Psoas muscle (tissue), 8 donors: ENCODE results near the gene SINHCAF. TPM values are rescaled to one million over a fixed set of nuclear protein-coding genes. Genes with fewer than 3 reads are reported as not detected.

Experiments
- ATAC-seq, 4 donors: fragments of 200-7000 bp; cut with Tn5 transposase; one replicate each; pipeline ENCODE4 v1.9.1; 2020; ENCODE audit warnings: moderate library complexity in 3 of 4, mild to moderate bottlenecking in 2 of 4
- DNase-seq, 2 donors: peaks; one replicate each; pipeline ENCODE4 v3.0.0-alpha.2; 2020
- H3K27ac ChIP-seq: fragments of 200-600 bp; one replicate; pipeline ENCODE4 v1.8.0; 2022
- H3K27me3 ChIP-seq, 3 donors: fragments of 200-600 bp in 1 of 3; one replicate each; pipeline versions ENCODE4 v1.6.1 to v1.8.0; 2013 to 2022; ENCODE audit warnings: low read length in 2 of 3, mild to moderate bottlenecking in 2 of 3, moderate library complexity in 1 of 3; ENCODE audit not compliant: insufficient read depth in 3 of 3
- H3K36me3 ChIP-seq, 2 donors: fragments of 200-600 bp in 1 of 2; one replicate each; pipeline versions ENCODE4 v1.6.1 to v1.8.0; 2013 to 2022; ENCODE audit warnings: low read depth in 1 of 2, mild to moderate bottlenecking in 1 of 2, moderate library complexity in 1 of 2; ENCODE audit not compliant: insufficient read depth in 1 of 2
- H3K4me1 ChIP-seq: fragments of 200-600 bp; one replicate; pipeline ENCODE4 v1.8.0; 2022
- H3K4me3 ChIP-seq: fragments of 200-600 bp; one replicate; pipeline ENCODE4 v1.8.0; 2022; ENCODE audit warnings: mild to moderate bottlenecking
- H3K9me3 ChIP-seq: fragments of 200-600 bp; one replicate; pipeline ENCODE4 v1.8.0; 2022
- CTCF ChIP-seq: fragments of 200-600 bp; IDR thresholded peaks from one replicate; pipeline ENCODE4 v1.8.0; 2022; ENCODE audit warnings: antibody characterized with exemption
- WGBS, 3 donors: extraction: QIAGEN DNeasy Blood & Tissue Kit; methylation state at CpG; one replicate each; pipeline versions ENCODE4 v1.1.6 to v1.1.7; 2013; 5-methylcytosine and 5-hydroxymethylcytosine counted together
- intact Hi-C, 2 donors: fragments of 100-400 bp; cut with DNase I; formaldehyde crosslinking; loops; one replicate each; pipeline versions ENCODE4 v1.11.0 to v1.14.2; 2022
- polyA plus RNA-seq, 3 donors: library from polyadenylated mRNA; stranded (reverse); fragments of 200-250 nt; gene quantifications; one replicate each; pipeline ENCODE4 v1.2.3, GENCODE V29; 2013
- total RNA-seq, 4 donors: library from RNA; stranded (reverse); fragmentation: NEBNext Ultra II Directional in 2 of 4; extraction: Animal tissue kit (Norgen Biotek cat#: 25700) in 2 of 4; gene quantifications; one replicate each; pipeline versions ENCODE4 v1.2.1 to v1.2.4, GENCODE V29; 2021 to 2023
- donor health status: healthy with polysubstance abuse.
- donor health status: DM: no; HTN: no; CAD: no; lungs with moderate emphysema.
- donor health status: Bipolar disorder and iron deficiency.
- donor health status: healthy.
- donor health status: DM: yes; HTN: yes; CAD: no.
- donor health status: DM: no; HTN: no; CAD: no.
- donor health status: DM: no; HTN: no; CAD: no.
- donor health status: DM: yes; HTN: yes; CAD: no.

Gene SINHCAF
- total and polyA plus RNA-seq, 7 donors, result 1.3 to 7.7 (median 2.9) TPM

DNA sequence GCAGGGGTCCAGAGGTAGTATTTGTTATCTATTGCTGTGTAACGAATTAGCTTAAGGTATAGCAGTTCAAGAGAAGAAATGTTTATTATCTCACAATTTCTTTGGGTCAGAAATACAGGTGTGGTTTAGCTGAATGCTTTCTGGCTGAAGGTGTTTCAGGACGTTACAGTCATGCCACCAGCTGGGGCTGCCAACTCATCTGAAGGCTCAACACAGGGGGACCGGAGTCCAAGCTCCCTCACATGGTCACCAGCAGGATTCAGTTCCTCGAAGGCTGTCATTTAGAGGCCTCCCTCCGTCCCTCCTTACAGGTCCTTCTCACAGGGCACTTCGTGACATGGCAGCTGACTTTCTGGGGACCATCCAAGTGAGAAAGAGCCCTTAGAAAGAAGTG, 37.5 kb upstream of the SINHCAF start:
- no peak for TF ChIP-seq CTCF
- 55 to 70% (median 57%) methylated on average over 6 of the region's 6 CpGs for WGBS, 3 donors
- Histone ChIP-seq H3K9me3 (no peaks in the 10 kb centered on the region), H3K27me3 (no peaks in the 10 kb centered on the region), H3K4me1 (no peaks in the 10 kb centered on the region), H3K4me3 (no peak overlapping the region), H3K27ac (no peak overlapping the region), H3K36me3 (no peaks in the 10 kb centered on the region)
- DNase-seq (no peak), ATAC-seq (no peak)
- intact Hi-C loops, result no loop called here

DNA sequence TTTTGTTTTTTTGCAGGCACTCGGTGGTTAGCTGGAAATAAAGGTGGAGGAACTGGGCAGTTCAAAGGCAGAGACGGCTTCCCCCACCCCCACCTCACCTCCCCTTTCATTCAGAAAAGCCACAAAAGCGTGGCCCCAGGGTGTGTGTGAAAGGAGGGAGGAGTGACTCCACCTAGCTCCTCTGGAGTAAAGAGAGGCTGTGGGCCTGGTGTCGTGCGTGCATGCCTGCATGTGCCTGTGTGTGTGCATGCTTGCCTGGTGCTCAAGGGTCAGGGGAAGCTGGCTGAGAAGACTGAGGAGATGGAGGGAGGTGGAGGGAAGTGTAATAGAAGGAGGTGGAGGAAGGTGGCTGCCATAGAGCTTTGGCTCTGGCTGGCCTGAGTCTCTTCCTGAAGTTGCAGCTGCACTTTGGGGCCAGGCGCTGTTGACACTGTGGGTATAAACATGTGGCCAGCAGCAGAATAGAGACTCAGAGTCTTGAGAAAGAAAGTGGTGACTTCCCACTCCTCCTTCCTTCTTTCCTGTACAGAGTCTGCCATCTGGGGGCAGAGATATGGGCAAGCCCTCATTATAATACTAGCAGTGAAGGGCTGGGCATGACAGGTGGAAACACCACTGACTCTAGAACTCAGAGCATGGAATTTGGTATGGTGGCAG, 36.9 kb upstream of the SINHCAF start:
- ATAC-seq (no peak), DNase-seq (no peak)
- Histone ChIP-seq H3K4me3 (no peak overlapping the region), H3K4me1 (no peaks in the 10 kb centered on the region), H3K36me3 (no peaks in the 10 kb centered on the region), H3K9me3 (no peaks in the 10 kb centered on the region), H3K27me3 (no peaks in the 10 kb centered on the region), H3K27ac (no peak overlapping the region)
- 65 to 69% (median 68%) methylated on average over 6 of the region's 6 CpGs for WGBS, 3 donors
- intact Hi-C loops, result no loop called here
- TF ChIP-seq CTCF, result no peak

DNA sequence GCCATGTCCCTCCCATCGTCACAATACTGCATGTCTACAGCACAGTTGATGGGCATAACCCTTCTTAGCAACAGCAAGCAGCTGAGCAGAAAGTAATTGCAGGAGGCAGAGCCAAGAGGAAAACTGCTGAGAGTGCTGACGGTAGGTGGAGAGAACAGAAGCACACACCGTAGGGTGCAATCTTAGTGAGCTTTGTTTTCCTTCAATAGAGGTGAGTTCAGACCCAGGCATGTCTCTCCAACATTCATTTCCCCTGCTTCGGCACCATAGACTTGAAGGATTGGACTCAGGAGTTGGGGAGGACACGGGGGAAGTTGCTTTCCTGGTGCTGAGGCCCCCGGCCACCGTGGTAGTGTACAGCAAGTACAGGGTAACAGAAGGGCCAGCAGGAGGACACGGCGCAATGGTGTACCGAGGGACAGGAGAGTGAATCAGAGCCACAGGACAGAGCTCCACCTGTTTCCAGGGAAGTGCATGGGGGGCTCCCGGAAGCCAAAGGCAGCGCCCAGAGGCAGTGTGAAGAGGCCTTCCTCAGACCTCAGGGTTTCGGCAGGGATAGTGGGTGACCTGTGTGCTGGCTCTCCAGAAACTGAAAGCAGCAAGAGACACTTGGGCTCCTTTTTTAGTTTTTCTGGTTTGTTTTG, 36.3 kb upstream of the SINHCAF start:
- WGBS, 3 donors, result 48 to 54% (median 52%) methylated on average over 12 to 13 of the region's 13 CpGs
- H3K4me3 ChIP-seq, result no peak overlapping the region
- no peaks in the 10 kb centered on the region for H3K4me1 ChIP-seq
- TF ChIP-seq CTCF, result no peak
- no peaks in the 10 kb centered on the region for H3K36me3 ChIP-seq
- H3K9me3 ChIP-seq, result no peaks in the 10 kb centered on the region
- no peak overlapping the region for H3K27ac ChIP-seq
- no peaks in the 10 kb centered on the region for H3K27me3 ChIP-seq
- intact Hi-C loops, result no loop called here
- ATAC-seq (no peak), DNase-seq (no peak)

DNA sequence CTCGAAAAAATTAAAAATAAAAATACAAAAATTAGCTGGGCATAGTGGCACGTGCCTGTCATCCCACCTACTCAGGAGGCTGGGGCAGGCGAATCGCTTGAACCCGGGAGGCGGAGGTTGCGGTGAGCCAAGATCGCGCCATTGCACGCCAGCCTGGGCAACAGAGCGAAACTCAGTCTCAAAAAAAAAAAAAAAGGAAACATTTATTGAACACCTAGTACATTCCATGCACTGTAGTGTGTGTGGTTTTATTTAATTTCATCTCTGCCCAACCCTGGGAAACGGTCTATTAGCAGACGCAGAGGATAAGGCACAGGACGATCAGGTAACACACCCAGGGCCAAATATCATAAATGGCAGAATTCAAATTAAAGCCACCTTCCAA, 35.8 kb upstream of the SINHCAF start:
- Histone ChIP-seq H3K4me3 (no peak overlapping the region), H3K36me3 (no peaks in the 10 kb centered on the region), H3K27me3 (no peaks in the 10 kb centered on the region), H3K4me1 (no peaks in the 10 kb centered on the region), H3K27ac (no peak overlapping the region), H3K9me3 (no peaks in the 10 kb centered on the region)
- ATAC-seq, result no peak
- intact Hi-C loops, result no loop called here
- WGBS, 3 donors, result 86 to 98% (median 91%) methylated on average over 14 of the region's 14 CpGs
- DNase-seq, result no peak
- no peak for TF ChIP-seq CTCF

GRCh38 chr12:31355747-31356107, 29.8 kb upstream of the SINHCAF start:
- H3K27me3 ChIP-seq, result no peaks in the 10 kb centered on the region
- TF ChIP-seq CTCF, result no peak
- no peak overlapping the region for H3K27ac ChIP-seq
- H3K4me1 ChIP-seq, result no peaks in the 10 kb centered on the region
- H3K9me3 ChIP-seq, result no peaks in the 10 kb centered on the region
- no peak overlapping the region for H3K4me3 ChIP-seq
- no peak for ATAC-seq
- 67 to 89% (median 84%) methylated on average over 4 of the region's 4 CpGs for WGBS, 3 donors
- intact Hi-C loops, result no loop called here
- no peak for DNase-seq
- H3K36me3 ChIP-seq, result no peaks in the 10 kb centered on the region
